ENCODE data around the gene AUH. TPM values are rescaled to one million over a fixed set of nuclear protein-coding genes. Genes with fewer than 3 reads are reported as not detected.

Gene AUH
- polyA plus RNA-seq, 3 donors, result 4.0 to 9.9 (median 8.4) TPM

GRCh38 chr9:91247278-91247677, 114.4 kb downstream of the AUH start:
- peak overlapping the region in 1 of 7 donors; percentile 24 for H3K27ac Mint-ChIP-seq
- Histone ChIP-seq H3K27me3 (ENCODE audit: control insufficient read depth in 2 of 2, insufficient read depth in 2 of 2, low read length in 2 of 2) (no peaks in the 10 kb centered on the region), H3K4me3 (replicated peaks in 1 of 3; ENCODE audit: low read depth in 2 of 3, low read length in 3 of 3) (no peak overlapping the region), H3K79me2 (ENCODE audit: insufficient read depth, low read length) (no peaks in the 10 kb centered on the region), H4K20me1 (ENCODE audit: insufficient read depth, low read length) (no peaks in the 10 kb centered on the region), H2AFZ (ENCODE audit: insufficient read depth, low read depth, low read length, poor library complexity, severe bottlenecking) (no peak overlapping the region), H3K27ac (ENCODE audit: low read depth in 1 of 2, low read length in 2 of 2) (no peak overlapping the region), H3K9me3 (replicated peaks in 1 of 2; ENCODE audit: control insufficient read depth in 1 of 2, insufficient read depth in 1 of 2, low read length in 2 of 2) (no peaks in the 10 kb centered on the region), H3K9ac (ENCODE audit: insufficient read depth, low read length, poor library complexity, severe bottlenecking) (no peak overlapping the region), H3K4me2 (replicated peaks; ENCODE audit: extremely low read depth, low read length, poor library complexity, severe bottlenecking) (no peak overlapping the region), H3K36me3 (replicated peaks in 1 of 2; ENCODE audit: control insufficient read depth in 1 of 2, insufficient read depth in 2 of 2, low read length in 2 of 2) (no peaks in the 10 kb centered on the region), H3K4me1 (ENCODE audit: control insufficient read depth in 1 of 2, insufficient read depth in 2 of 2, low read length in 2 of 2) (peaks cover 9 to 13% of the 10 kb centered on the region in 2 donors)
- no peak for DNase-seq
- intact Hi-C loops (cut with micrococcal nuclease), result loop anchor here (5.0 kb wide), 1 partner anchor 35 kb away; no protein-coding TSS in a partner anchor
- peaks cover 0 to 3% (median 0%) of the 10 kb centered on the region in 7 donors for H3K9me3 Mint-ChIP-seq
- peaks cover 15% of the 10 kb centered on the region for H3K4me1 Mint-ChIP-seq
- TF ChIP-seq CTCF (IDR thresholded peaks at IDR 0.05), result no peak
- peaks cover 0 to 3% (median 0%) of the 10 kb centered on the region in 3 donors for H3K27me3 Mint-ChIP-seq (ENCODE audit: low read depth in 3 of 3)
- H3K4me3 Mint-ChIP-seq, result no peak overlapping the region
- peaks cover 0 to 6% of the 10 kb centered on the region in 2 donors for H3K36me3 Mint-ChIP-seq
- 100% methylated on average over 2 of the region's 2 CpGs for WGBS (ENCODE audit: insufficient coverage)

- H3K4me1 Mint-ChIP-seq, result peaks cover 15% of the 10 kb centered on the region
- Histone ChIP-seq H2AFZ (ENCODE audit: insufficient read depth, low read depth, low read length, poor library complexity, severe bottlenecking) (no peak overlapping the region), H3K27me3 (ENCODE audit: control insufficient read depth in 2 of 2, insufficient read depth in 2 of 2, low read length in 2 of 2) (no peaks in the 10 kb centered on the region), H3K4me2 (replicated peaks; ENCODE audit: extremely low read depth, low read length, poor library complexity, severe bottlenecking) (no peak overlapping the region), H3K27ac (ENCODE audit: low read depth in 1 of 2, low read length in 2 of 2) (no peak overlapping the region), H3K79me2 (ENCODE audit: insufficient read depth, low read length) (no peaks in the 10 kb centered on the region), H3K36me3 (replicated peaks in 1 of 2; ENCODE audit: control insufficient read depth in 1 of 2, insufficient read depth in 2 of 2, low read length in 2 of 2) (no peaks in the 10 kb centered on the region), H3K4me1 (ENCODE audit: control insufficient read depth in 1 of 2, insufficient read depth in 2 of 2, low read length in 2 of 2) (peaks cover 9 to 13% of the 10 kb centered on the region in 2 donors), H3K4me3 (replicated peaks in 1 of 3; ENCODE audit: low read depth in 2 of 3, low read length in 3 of 3) (no peak overlapping the region), H3K9me3 (replicated peaks in 1 of 2; ENCODE audit: control insufficient read depth in 1 of 2, insufficient read depth in 1 of 2, low read length in 2 of 2) (no peaks in the 10 kb centered on the region), H3K9ac (ENCODE audit: insufficient read depth, low read length, poor library complexity, severe bottlenecking) (no peak overlapping the region), H4K20me1 (ENCODE audit: insufficient read depth, low read length) (no peaks in the 10 kb centered on the region)
- no peak overlapping the region for H3K27ac Mint-ChIP-seq
- no peak for DNase-seq
- peaks cover 0 to 3% (median 0%) of the 10 kb centered on the region in 3 donors for H3K27me3 Mint-ChIP-seq (ENCODE audit: low read depth in 3 of 3)
- peaks cover 0 to 2% of the 10 kb centered on the region in 2 donors for H3K36me3 Mint-ChIP-seq
- H3K4me3 Mint-ChIP-seq, result no peak overlapping the region
- intact Hi-C loops (cut with micrococcal nuclease), result loop anchor here (5.0 kb wide), 1 partner anchor 35 kb away; no protein-coding TSS in a partner anchor
- TF ChIP-seq CTCF (IDR thresholded peaks at IDR 0.05), result no peak
- 100% methylated on average over 2 of the region's 5 CpGs for WGBS (ENCODE audit: insufficient coverage)
- H3K9me3 Mint-ChIP-seq, result peaks cover 0 to under 1% (median 0%) of the 10 kb centered on the region in 7 donors
Measured at GRCh38 chr9:91246846-91247245, 114.9 kb downstream of the AUH start.
